Head of caudate nucleus (tissue), 42 donors: ENCODE data around the gene NODAL.

ENCODE experiments used
- DNase-seq, 42 donors: peaks; one replicate each; pipeline versions ENCODE4 v3.0.0 to v3.0.0-alpha.2; 2020 to 2021; ENCODE audit warnings: mixed read lengths in 7 of 42
- intact Hi-C: fragments of 100-400 bp; cut with DNase I; formaldehyde crosslinking; loops from one replicate; pipeline ENCODE4 v1.15.0; 2022

NODAL gene

GRCh38 chr10:70466951-70467350 lies 25.5 kb upstream of the NODAL start:
- intact Hi-C loops, result no loop called here
- DNase-seq, result no peak

- intact Hi-C loops, result no loop called here
- no peak for DNase-seq
Observed at GRCh38 chr10:70465832-70466231, 24.4 kb upstream of the NODAL start.

- no peak for DNase-seq
- intact Hi-C loops, result no loop called here
Observed at GRCh38 chr10:70465278-70465677, 23.8 kb upstream of the NODAL start.

- intact Hi-C loops, result no loop called here
- DNase-seq, result peak; percentile 47 to 91 (median 74)
Observed at GRCh38 chr10:70462349-70462984, 21.0 kb upstream of the NODAL start.

GRCh38 chr10:70461397-70462348 lies 20.2 kb upstream of the NODAL start:
- DNase-seq, result peak; percentile 46 to 83 (median 68)
- intact Hi-C loops, result no loop called here

GRCh38 chr10:70459774-70460490 lies 18.5 kb upstream of the NODAL start:
- no peak for DNase-seq
- intact Hi-C loops, result no loop called here

- intact Hi-C loops, result no loop called here
Observed at GRCh38 chr10:70459061-70459773, 17.7 kb upstream of the NODAL start.

GRCh38 chr10:70458329-70459060 lies 17.0 kb upstream of the NODAL start:
- intact Hi-C loops, result no loop called here
- peak in 38 of 42 donors; percentile 30 to 89 (median 54) for DNase-seq

More at GRCh38 chr10:70459061-70459773, 17.7 kb upstream of the NODAL start:
- peak in 1 of 42 donors; percentile 11 for DNase-seq

GRCh38 chr10:70457759-70458305 lies 16.4 kb upstream of the NODAL start:
- no peak for DNase-seq
- intact Hi-C loops, result no loop called here

GRCh38 chr10:70456164-70456563 lies 14.7 kb upstream of the NODAL start:
- intact Hi-C loops, result no loop called here
- no peak for DNase-seq

- intact Hi-C loops, result no loop called here
- DNase-seq, result no peak
Observed at GRCh38 chr10:70455213-70455630, 13.7 kb upstream of the NODAL start.

- DNase-seq, result no peak
- intact Hi-C loops, result no loop called here
Observed at GRCh38 chr10:70448236-70448635, 6.8 kb upstream of the NODAL start.

- no peak for DNase-seq
- intact Hi-C loops, result no loop called here
Observed at GRCh38 chr10:70445718-70446657, 4.5 kb upstream of the NODAL start.

GRCh38 chr10:70444744-70445143 lies 3.3 kb upstream of the NODAL start:
- intact Hi-C loops, result no loop called here
- DNase-seq, result no peak

- no peak for DNase-seq
- intact Hi-C loops, result no loop called here
Observed at GRCh38 chr10:70442332-70442988, 979 bp upstream of the NODAL start.

- intact Hi-C loops, result no loop called here
- no peak for DNase-seq
Observed at GRCh38 chr10:70441895-70442309, 421 bp upstream of the NODAL start.
